Measurements from ENCODE around the gene MARCHF11. TPM values are rescaled to one million over a fixed set of nuclear protein-coding genes. Genes with fewer than 3 reads are reported as not detected.

The MARCHF11 gene
- total RNA-seq, 1 experiment from 2014 or later = 0.37 TPM

DNA sequence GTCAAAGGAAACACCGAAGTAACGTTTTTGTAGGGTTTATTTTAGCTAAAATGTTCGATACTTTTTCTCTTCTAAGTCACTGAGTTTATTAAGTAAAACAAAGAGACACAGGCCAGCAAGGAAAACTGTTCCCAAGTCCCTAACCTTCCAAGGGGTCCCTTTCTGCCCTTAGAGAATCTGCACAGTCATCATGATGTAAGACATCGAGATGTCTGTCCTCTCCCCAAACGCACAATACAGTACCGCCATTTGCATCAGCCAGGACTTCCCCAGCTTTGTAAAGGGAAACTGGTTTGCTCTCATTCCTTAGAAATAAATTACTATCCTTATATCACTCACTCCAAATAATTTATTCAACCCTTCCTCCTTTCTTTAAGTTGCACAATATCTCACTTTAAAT is 89.3 kb downstream of the MARCHF11 start:
- Histone ChIP-seq H3K14ac (ENCODE audit: insufficient read depth, low read length) (peak overlapping the region; percentile 63; the same call in 1 of the 2 replicates), H3K27ac (ENCODE audit: insufficient read length, low read depth, low read length) (no peak overlapping the region), H3K4me1 (ENCODE audit: insufficient read depth, low read length) (no peaks in the 10 kb centered on the region), H3T11ph (ENCODE audit: low read length) (no peak overlapping the region), H2BK20ac (ENCODE audit: low read depth, low read length, poor library complexity, severe bottlenecking) (no peak overlapping the region), H3K79me1 (ENCODE audit: insufficient read depth, low read depth, low read length, poor library complexity, severe bottlenecking) (no peaks in the 10 kb centered on the region), H3K27me3 (ENCODE audit: insufficient read depth, low read length) (no peaks in the 10 kb centered on the region), H3K23me2 (ENCODE audit: insufficient read length, low read depth, low read length, poor library complexity, severe bottlenecking) (no peaks in the 10 kb centered on the region), H2BK15ac (ENCODE audit: low read depth, low read length) (no peak overlapping the region), H3K18ac (ENCODE audit: insufficient read length, low read depth, low read length) (peak overlapping the region; percentile 87), H3K23ac (ENCODE audit: insufficient read length, low read depth, low read length) (no peak overlapping the region), H4K8ac (replicated peaks; ENCODE audit: insufficient read length, low read depth, low read length) (peak overlapping the region; percentile 78), H4K91ac (ENCODE audit: insufficient read length, low read depth, low read length) (no peak overlapping the region), H2AFZ (ENCODE audit: low read length) (no peak overlapping the region), H2AK5ac (ENCODE audit: insufficient read length, low read length) (no peak overlapping the region), H4K20me1 (ENCODE audit: control insufficient read depth, insufficient read depth, insufficient read length) (no peaks in the 10 kb centered on the region), H2BK12ac (ENCODE audit: insufficient read length, low read depth, low read length) (no peak overlapping the region), H4K5ac (ENCODE audit: insufficient read length, low read depth, low read length) (peak overlapping the region; percentile 95), H2BK120ac (ENCODE audit: low read depth, low read length, poor library complexity, severe bottlenecking) (no peak overlapping the region), H3K4me2 (ENCODE audit: insufficient read depth, insufficient read length, low read length) (no peak overlapping the region), H3K56ac (ENCODE audit: insufficient read length, low read depth, low read length) (no peak overlapping the region), H3K79me2 (ENCODE audit: insufficient read depth, low read length) (no peaks in the 10 kb centered on the region), H3K9me3 (ENCODE audit: control insufficient read depth, low read depth, low read length) (no peaks in the 10 kb centered on the region), H2BK5ac (ENCODE audit: insufficient read length, low read length) (no peak overlapping the region), H3K9ac (ENCODE audit: extremely low read depth, insufficient read length, low read length) (no peak overlapping the region), H3K4ac (ENCODE audit: low read depth, low read length) (no peak overlapping the region)
- no peak for DNase-seq
- no CpG with 5 or more reads among the region's 6 CpGs for WGBS (ENCODE audit: extremely low coverage, insufficient read length, low lambda C conversion rate)
- no peaks in the 10 kb centered on the region for H3K36me3 Mint-ChIP-seq (ENCODE audit: insufficient read depth in 1 of 3, low read depth in 3 of 3)
- no peak overlapping the region for H3K4me3 Mint-ChIP-seq
- H3K27ac Mint-ChIP-seq = peak overlapping the region in 1 of 3 experiments; percentile 51; a peak in 1 of 7 replicates
- H3K4me1 Mint-ChIP-seq = peaks cover 0 to 7% of the 10 kb centered on the region in 2 experiments; a peak in 1 of 4 replicates
- H3K9me3 Mint-ChIP-seq = no peaks in the 10 kb centered on the region; a peak in 1 of 5 replicates
- no peaks in the 10 kb centered on the region for H3K27me3 Mint-ChIP-seq (ENCODE audit: low read depth)
- no peak for TF ChIP-seq CTCF (conservative IDR thresholded peaks at IDR 0.05)
